Smooth muscle cell (in vitro differentiated cells): ENCODE data around the gene TFR2. TPM values are rescaled to one million over a fixed set of nuclear protein-coding genes. Genes with fewer than 3 reads are reported as not detected.
A peak's percentile ranks its signal among the peaks of the same experiment; 100 is the strongest.

Source experiments
- DNase-seq: peaks from one replicate; lab custom pipeline; 2025; ENCODE audit not compliant: unreplicated experiment; lab: John Stamatoyannopoulos, UW
- H2AFZ ChIP-seq: fragments of 200-600 bp; sonication (generic); 2 replicates; pipeline ENCODE4 v1.6.0; 2016; ENCODE audit warnings: antibody characterized with exemption, low read depth, mild to moderate bottlenecking
- H3F3A ChIP-seq: fragments of 200-600 bp; sonication (generic); 2 replicates; pipeline ENCODE4 v1.6.0; 2017; ENCODE audit warnings: antibody characterized with exemption, low read depth
- H3K27ac ChIP-seq: fragments of 200-600 bp; sonication (generic); 2 replicates; pipeline ENCODE4 v1.5.1; 2016; ENCODE audit warnings: low read depth, mild to moderate bottlenecking
- H3K27me3 ChIP-seq: fragments of 200-600 bp; sonication (generic); 2 replicates; pipeline ENCODE4 v1.6.1; 2016; ENCODE audit warnings: low read depth, mild to moderate bottlenecking
- H3K36me3 ChIP-seq: fragments of 200-600 bp; sonication (generic); 2 replicates; pipeline ENCODE4 v1.5.1; 2016; ENCODE audit warnings: low read depth
- H3K4me1 ChIP-seq: fragments of 200-600 bp; sonication (generic); 2 replicates; pipeline ENCODE4 v1.5.1; 2016; ENCODE audit warnings: low read depth
- H3K4me2 ChIP-seq: fragments of 200-600 bp; sonication (generic); 2 replicates; pipeline ENCODE4 v1.6.0; 2016; ENCODE audit warnings: mild to moderate bottlenecking
- H3K4me3 ChIP-seq: fragments of 200-600 bp; sonication (generic); 2 replicates; pipeline ENCODE4 v1.5.1; 2016; ENCODE audit warnings: mild to moderate bottlenecking
- H3K79me2 ChIP-seq: fragments of 200-600 bp; sonication (generic); 2 replicates; pipeline ENCODE4 v1.6.0; 2016; ENCODE audit warnings: low read depth, mild to moderate bottlenecking
- H3K9ac ChIP-seq: fragments of 200-600 bp; sonication (generic); 2 replicates; pipeline ENCODE4 v1.6.0; 2016; ENCODE audit warnings: low read depth
- H3K9me3 ChIP-seq: fragments of 200-600 bp; sonication (generic); replicated peaks from 2 replicates; pipeline ENCODE4 v1.5.1; 2016; ENCODE audit warnings: low read depth
- H4K20me1 ChIP-seq: fragments of 200-600 bp; sonication (generic); 2 replicates; pipeline ENCODE4 v1.6.0; 2016; ENCODE audit warnings: low read depth
- CTCF ChIP-seq: fragments of 200-600 bp; sonication (generic); IDR thresholded peaks from 2 replicates; pipeline ENCODE4 v1.5.1; 2017; ENCODE audit warnings: borderline replicate concordance, mild to moderate bottlenecking, antibody characterized with exemption; ENCODE audit not compliant: insufficient read depth, poor library complexity, severe bottlenecking
- WGBS: methylation state at CpG from one replicate; pipeline ENCODE4 v1.1.7; 2016; ENCODE audit warnings: low lambda C conversion rate; 5-methylcytosine and 5-hydroxymethylcytosine counted together
- polyA plus RNA-seq: library from polyadenylated mRNA; unstranded; fragments of >200 nt; fragmentation: Nextera tagmentation; extraction: Ambion mirVana; gene quantifications from 2 replicates; pipeline ENCODE4 v1.2.1, GENCODE V29; 2016
- total RNA-seq: library from RNA; depleted of rRNA; stranded (reverse); fragments of >200 nt; gene quantifications from 2 replicates; pipeline ENCODE4 v1.2.3, GENCODE V29; 2014

The TFR2 gene
- total and polyA plus RNA-seq, 2 experiments from 2014 or later, result 1.9 to 3.2 TPM

GRCh38 chr7:100626530-100627237 lies 14.7 kb downstream of the TFR2 start:
- 14% methylated on average over 16 of the region's 37 CpGs for WGBS
- DNase-seq, result peak; percentile 62
- H3K9ac ChIP-seq, result no peak overlapping the region

GRCh38 chr7:100626055-100626454 lies 15.3 kb downstream of the TFR2 start:
- H2AFZ ChIP-seq, result no peak overlapping the region
- TF ChIP-seq CTCF, result no peak

More at GRCh38 chr7:100626530-100627237, 14.7 kb downstream of the TFR2 start:
- H2AFZ ChIP-seq, result no peak overlapping the region
- H3F3A ChIP-seq, result no peaks in the 10 kb centered on the region
- H3K79me2 ChIP-seq, result no peaks in the 10 kb centered on the region
- peak overlapping the region; percentile 46 for H3K4me3 ChIP-seq
- no peaks in the 10 kb centered on the region for H4K20me1 ChIP-seq
- TF ChIP-seq CTCF, result no peak
- no peaks in the 10 kb centered on the region for H3K9me3 ChIP-seq
- H3K27me3 ChIP-seq, result no peaks in the 10 kb centered on the region
- H3K4me1 ChIP-seq, result peaks cover 3% of the 10 kb centered on the region
- H3K4me2 ChIP-seq, result peak overlapping the region; percentile 94
- H3K27ac ChIP-seq, result no peak overlapping the region
- H3K36me3 ChIP-seq, result no peaks in the 10 kb centered on the region

GRCh38 chr7:100623951-100624824 lies 17.2 kb downstream of the TFR2 start:
- no peak overlapping the region for H2AFZ ChIP-seq
- H3K4me2 ChIP-seq, result no peak overlapping the region
- H3K27ac ChIP-seq, result no peak overlapping the region
- no peaks in the 10 kb centered on the region for H3K79me2 ChIP-seq
- H3K9me3 ChIP-seq, result no peaks in the 10 kb centered on the region
- no peaks in the 10 kb centered on the region for H4K20me1 ChIP-seq
- no peaks in the 10 kb centered on the region for H3F3A ChIP-seq
- no peaks in the 10 kb centered on the region for H3K36me3 ChIP-seq
- WGBS, result 92% methylated on average over 15 of the region's 15 CpGs
- TF ChIP-seq CTCF, result no peak
- DNase-seq, result no peak
- H3K4me3 ChIP-seq, result no peak overlapping the region
- no peak overlapping the region for H3K9ac ChIP-seq
- peaks cover 3% of the 10 kb centered on the region for H3K4me1 ChIP-seq
- no peaks in the 10 kb centered on the region for H3K27me3 ChIP-seq

More at GRCh38 chr7:100626055-100626454, 15.3 kb downstream of the TFR2 start:
- WGBS, result 28% methylated on average over 3 of the region's 3 CpGs
- DNase-seq, result no peak
- no peaks in the 10 kb centered on the region for H3K27me3 ChIP-seq
- no peaks in the 10 kb centered on the region for H3K36me3 ChIP-seq
- H4K20me1 ChIP-seq, result no peaks in the 10 kb centered on the region
- H3K79me2 ChIP-seq, result no peaks in the 10 kb centered on the region
- H3K4me3 ChIP-seq, result peak overlapping the region; percentile 46
- H3K4me1 ChIP-seq, result peaks cover 3% of the 10 kb centered on the region
- H3K4me2 ChIP-seq, result peak overlapping the region; percentile 94
- no peak overlapping the region for H3K9ac ChIP-seq
- H3F3A ChIP-seq, result no peaks in the 10 kb centered on the region
- H3K27ac ChIP-seq, result no peak overlapping the region
- H3K9me3 ChIP-seq, result no peaks in the 10 kb centered on the region
